Islet precursor cell (in vitro differentiated cells): Measurements from ENCODE around the gene LZTS2.
A peak's percentile ranks its signal among the peaks of the same experiment; 100 is the strongest.

Experiments
- DNase-seq: peaks from one replicate; pipeline ENCODE4 v3.0.0-alpha.2; 2018

Gene LZTS2

DNA sequence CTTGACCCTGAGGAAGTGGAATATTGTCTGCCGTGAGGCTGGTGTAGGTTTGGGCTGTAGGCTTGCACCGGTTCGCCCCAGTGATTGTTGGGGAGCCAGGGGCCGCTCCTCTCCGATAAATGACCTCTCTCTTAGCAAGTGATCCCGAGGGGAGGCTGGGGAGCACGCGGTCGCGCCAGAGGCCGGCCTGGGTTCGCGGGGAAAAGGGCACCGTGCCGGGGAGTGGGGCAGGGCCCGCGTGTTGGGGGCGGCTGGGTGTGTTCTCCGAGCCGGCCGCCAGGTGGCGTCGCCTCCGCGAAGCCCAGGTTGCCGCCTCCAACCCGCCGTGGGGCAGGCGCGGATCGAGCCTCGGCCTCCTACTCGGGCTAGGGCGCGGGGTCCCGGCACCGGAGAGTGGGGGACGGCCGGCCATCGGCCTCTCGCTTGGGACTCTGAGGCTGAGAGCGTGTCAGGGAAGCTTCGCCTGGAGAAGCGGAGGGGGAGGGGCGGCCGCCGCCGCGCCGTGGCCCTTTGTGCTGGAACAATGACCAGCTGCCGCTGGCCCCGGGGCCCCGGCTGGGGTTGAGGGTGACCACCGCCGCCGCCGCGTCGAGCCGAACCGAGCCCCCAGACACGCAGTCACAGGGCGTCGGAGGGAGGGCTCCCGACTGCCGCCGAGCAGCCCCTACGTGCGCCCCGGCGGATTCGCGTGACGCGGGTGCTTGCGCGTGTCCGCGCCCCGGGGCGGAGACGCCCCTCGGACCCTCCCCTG, 442 bp upstream of the LZTS2 start:
- DNase-seq: peak; percentile 87

DNA sequence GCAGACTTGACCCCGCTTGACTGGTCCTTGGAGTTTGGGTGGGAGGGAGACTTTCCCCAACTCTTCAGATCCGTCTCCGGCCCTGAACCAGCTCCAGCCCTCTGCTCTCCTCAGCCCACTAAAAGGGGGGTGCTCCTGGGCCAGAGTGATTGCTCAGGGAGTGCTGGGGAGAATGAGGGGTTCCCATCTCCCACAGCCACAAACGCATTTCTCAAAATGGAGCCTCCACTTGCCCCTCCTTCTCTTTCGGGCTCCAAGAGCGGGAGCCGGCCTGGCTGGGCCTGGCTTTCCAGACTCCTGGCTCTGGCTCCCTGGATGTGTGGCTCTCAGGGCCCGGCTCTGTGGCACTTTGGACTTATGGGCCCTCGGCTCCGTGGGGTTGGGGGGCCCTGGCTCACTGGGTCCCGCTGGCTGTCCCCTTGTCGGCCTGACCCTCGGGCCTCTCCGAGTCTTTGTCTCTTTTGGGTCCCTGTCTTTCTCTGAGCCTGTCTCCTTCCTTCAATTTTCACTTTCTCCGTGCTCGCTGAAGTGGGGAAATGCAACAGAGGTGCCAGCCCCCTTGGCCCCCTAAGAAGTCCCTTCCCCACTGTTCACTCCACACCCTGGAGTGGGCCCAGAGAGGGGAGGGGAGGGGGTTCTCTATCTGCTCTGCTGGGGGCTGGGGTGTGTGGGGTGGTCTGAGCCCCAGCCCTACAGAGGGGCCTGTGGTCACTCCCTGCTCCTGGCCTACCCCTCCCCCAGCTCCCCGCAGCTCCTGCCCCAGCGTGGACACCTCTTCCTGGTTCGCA, 713 bp downstream of the LZTS2 start:
- DNase-seq: peak; percentile 71

DNA sequence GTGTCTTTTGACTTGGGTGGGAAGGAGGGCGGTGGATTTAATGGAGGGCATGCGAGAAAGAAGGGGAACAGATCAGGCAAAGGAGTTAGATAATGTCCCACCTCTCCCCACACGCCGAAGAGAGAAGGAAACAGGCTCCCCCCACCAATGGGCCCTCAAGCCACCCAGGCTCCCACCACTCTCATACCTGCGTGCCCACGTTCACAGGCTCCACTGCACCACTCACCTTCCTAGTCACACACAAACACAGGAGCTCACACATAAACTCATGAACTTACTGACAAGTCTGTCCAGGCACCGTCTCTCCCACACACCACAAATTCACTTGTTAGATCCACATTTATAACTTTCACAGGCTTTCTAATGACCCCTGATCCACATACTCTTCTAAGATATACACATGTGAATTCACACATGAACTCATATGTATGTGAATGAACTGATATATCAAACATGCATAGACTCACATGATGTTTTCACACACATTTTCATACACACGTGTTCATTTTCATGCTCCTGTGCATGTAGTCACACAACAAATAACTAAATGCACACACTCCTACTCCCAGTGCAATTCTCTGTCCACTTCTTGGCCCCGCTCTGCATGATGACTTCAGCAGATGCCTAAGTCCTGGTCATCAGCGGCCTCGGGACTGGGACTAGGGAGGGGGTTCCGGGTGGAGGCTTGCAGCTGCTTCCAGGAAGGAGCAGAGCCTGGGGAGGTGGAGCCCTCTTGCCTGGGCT, 1.5 kb downstream of the LZTS2 start:
- peak; percentile 87 for DNase-seq

DNA sequence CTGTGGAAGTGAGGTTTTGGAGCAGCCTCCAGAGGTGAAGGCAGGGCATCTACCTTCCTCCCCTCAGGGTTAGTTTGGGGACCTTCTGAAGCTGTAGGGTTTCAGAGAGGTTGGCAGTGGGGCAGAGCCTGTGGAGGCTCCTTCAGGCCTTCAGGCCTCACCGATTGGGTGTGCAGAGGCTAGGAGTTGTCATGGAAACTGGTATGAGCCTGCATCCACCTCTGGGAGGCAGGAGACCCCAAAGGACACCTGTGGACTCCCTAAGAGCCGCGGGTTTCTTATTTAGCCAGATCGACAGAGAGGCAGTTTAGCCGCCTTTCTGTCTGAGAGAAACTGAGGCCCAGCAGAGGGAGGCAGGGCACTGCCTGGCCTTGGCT, 2.0 kb downstream of the LZTS2 start:
- no peak for DNase-seq

GRCh38 chr10:101002456-101002855, 2.8 kb downstream of the LZTS2 start:
- DNase-seq: no peak

DNA sequence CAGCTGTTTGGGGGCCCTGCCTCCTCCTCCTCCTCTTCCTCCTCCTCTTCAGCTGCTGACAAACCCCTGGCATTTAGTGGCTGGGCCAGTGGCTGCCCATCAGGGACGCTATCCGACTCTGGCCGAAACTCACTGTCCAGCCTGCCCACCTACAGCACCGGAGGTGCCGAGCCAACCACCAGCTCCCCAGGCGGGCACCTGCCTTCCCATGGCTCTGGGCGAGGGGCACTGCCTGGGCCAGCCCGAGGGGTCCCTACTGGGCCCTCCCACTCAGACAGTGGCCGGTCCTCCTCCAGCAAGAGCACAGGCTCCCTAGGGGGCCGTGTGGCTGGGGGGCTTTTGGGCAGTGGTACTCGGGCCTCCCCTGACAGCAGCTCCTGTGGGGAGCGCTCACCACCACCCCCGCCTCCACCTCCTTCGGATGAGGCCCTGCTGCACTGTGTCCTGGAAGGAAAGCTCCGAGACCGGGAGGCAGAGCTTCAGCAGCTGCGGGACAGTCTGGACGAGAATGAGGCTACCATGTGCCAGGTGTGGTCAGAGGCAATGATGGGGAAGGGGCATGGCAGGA, 4.1 kb downstream of the LZTS2 start:
- DNase-seq: no peak

GRCh38 chr10:101005361-101005760, 5.8 kb downstream of the LZTS2 start:
- DNase-seq: no peak

- DNase-seq: no peak
Observed at GRCh38 chr10:101005869-101006567, 6.4 kb downstream of the LZTS2 start.

GRCh38 chr10:101006593-101007098, 7.0 kb downstream of the LZTS2 start:
- no peak for DNase-seq

- no peak for DNase-seq
Observed at GRCh38 chr10:101007099-101007711, 7.6 kb downstream of the LZTS2 start.

GRCh38 chr10:101007915-101008822, 8.6 kb downstream of the LZTS2 start:
- DNase-seq: no peak

DNA sequence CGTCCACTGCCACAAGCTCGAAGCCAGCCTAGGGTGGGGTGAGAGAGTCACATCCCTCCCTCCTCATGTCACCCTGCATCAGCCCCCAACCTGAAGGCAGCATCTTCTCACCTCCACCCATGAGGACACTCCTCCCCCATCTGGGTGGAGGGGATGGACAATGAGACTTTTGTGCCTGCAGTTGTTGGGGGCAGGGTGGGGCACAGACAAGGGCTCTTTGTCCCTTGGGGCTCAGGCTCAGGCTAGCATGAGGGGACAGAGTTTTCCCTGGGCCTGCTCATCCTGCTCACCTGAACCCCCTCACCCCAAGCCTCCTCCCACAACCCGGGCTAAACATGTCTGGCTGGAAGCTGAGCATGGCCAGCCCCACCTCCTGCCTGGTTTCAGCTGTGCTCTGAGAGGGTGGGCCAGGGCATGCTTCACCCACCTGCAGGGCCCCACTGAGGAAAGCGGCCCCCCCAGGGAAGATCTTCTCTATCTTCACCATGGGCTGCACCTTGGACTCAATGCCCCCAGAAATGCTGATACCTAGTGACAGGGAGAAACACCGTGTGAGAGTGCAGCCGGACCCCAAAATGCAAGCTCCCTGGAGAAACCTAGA, 9.3 kb downstream of the LZTS2 start:
- no peak for DNase-seq

- DNase-seq: no peak
Observed at GRCh38 chr10:101010329-101010728, 10.7 kb downstream of the LZTS2 start.

DNA sequence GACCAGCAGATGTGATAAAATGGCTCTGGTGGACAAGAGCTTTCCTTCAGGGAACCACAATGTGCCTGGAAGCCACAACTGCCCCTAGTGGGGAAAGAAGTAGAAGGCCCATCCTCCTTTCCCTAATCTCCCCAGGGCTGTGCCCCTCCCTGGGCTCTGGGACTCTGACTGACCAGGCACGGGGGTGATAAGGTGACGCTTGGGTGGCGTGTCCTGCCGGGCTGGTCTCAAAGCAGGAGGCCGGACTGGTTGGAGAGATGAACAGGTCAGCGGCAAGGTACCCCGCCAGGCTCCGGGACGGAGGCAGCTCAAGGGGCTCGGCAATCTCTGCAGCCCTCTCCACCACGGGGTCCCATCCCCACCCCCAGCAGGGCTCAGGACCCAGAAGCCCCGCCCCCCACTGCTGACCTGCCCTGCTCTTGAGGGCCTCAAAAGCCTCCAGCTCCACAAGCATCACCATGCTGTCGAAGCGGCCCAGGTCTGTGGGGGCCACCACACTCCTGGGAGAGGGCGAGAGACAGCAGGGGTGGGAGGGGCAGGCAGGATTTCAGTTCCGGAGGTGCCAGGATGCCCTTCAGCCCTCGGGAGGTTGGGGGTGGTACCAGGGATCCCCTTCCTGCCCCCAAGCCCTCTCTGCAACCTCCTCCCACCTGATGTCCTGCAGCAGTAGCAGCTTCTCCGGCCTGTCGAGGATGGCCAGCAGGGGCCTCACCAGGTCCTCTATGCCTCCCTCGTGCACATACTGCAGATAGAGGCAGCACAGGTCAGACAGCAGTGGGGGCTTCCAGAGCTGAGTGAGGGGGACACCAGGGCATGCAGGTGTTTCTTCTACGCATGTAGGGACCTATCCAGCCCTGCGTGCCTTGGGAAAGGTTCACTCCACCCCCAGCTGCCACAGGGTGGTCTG, 12.2 kb downstream of the LZTS2 start:
- peak; percentile 71 for DNase-seq

- peak; percentile 91 for DNase-seq
Observed at GRCh38 chr10:101012525-101013364, 13.1 kb downstream of the LZTS2 start.

- DNase-seq: no peak
Observed at GRCh38 chr10:101013365-101013825, 13.8 kb downstream of the LZTS2 start.

GRCh38 chr10:101014230-101014884, 14.7 kb downstream of the LZTS2 start:
- DNase-seq: peak; percentile 87
